Vagina (tissue), 2 donors: Measurements from ENCODE around the gene SLC39A11. TPM values are rescaled to one million over a fixed set of nuclear protein-coding genes. Genes with fewer than 3 reads are reported as not detected.

Source experiments
- DNase-seq, 2 donors: peaks; one replicate each; pipeline ENCODE4 v3.0.0-alpha.2; 2017; ENCODE audit errors: extremely low spot score in 2 of 2
- H3K27ac ChIP-seq: fragments of 200-600 bp; sonication (generic); one replicate; pipeline ENCODE4 v1.5.1; 2019
- H3K27me3 ChIP-seq: fragments of 200-600 bp; sonication (generic); one replicate; pipeline ENCODE4 v1.5.1; 2019
- H3K36me3 ChIP-seq, 2 donors: fragments of 200-600 bp; sonication (generic); one replicate each; pipeline ENCODE4 v1.5.1; 2017 to 2019
- H3K4me1 ChIP-seq: fragments of 200-600 bp; sonication (generic); one replicate; pipeline ENCODE4 v1.5.1; 2019
- H3K4me3 ChIP-seq, 2 donors: fragments of 200-600 bp; sonication (generic); 1 replicate in 1 of 2; 2 replicates in 1 of 2; pipeline ENCODE4 v1.5.1; 2016 to 2019
- H3K9me3 ChIP-seq: fragments of 200-600 bp; sonication (generic); one replicate; pipeline ENCODE4 v1.5.1; 2019
- POLR2A ChIP-seq, 2 donors: fragments of 450-650 bp; IDR thresholded peaks; one replicate each; pipeline ENCODE4 v1.6.1; 2017; ENCODE audit warnings: antibody characterized with exemption in 2 of 2, mild to moderate bottlenecking in 2 of 2, moderate library complexity in 2 of 2
- POLR2AphosphoS5 ChIP-seq, 2 donors: sonication (generic); formaldehyde crosslinking; IDR thresholded peaks; one replicate each; pipeline ENCODE4 v1.9.0; 2017; ENCODE audit warnings: antibody characterized with exemption in 2 of 2, mild to moderate bottlenecking in 2 of 2, low read depth in 1 of 2; ENCODE audit not compliant: insufficient read depth in 1 of 2
- intact Hi-C: fragments of 100-400 bp; cut with DNase I; formaldehyde crosslinking; loops from one replicate; pipeline ENCODE4 v1.15.1; 2023
- total RNA-seq: library from RNA; depleted of rRNA; stranded (reverse); fragments of >200 nt; gene quantifications from one replicate; pipeline ENCODE4 v1.2.3, GENCODE V29; 2016
- TF ChIP-seq, protein P1 (sequence below), 3 experiments: fragments of 450-650 bp in 2 of 3; fragments of 200-600 bp in 1 of 3; sonication (generic) in 1 of 3; IDR thresholded peaks; one replicate each; pipeline ENCODE4 v1.5.1; 2017 to 2019; ENCODE audit warnings: antibody characterized with exemption in 3 of 3, mild to moderate bottlenecking in 2 of 3, moderate library complexity in 2 of 3

SLC39A11 gene
- total RNA-seq, 1 donor from 2014 or later, result 22.6 TPM

- H3K4me1 ChIP-seq, result peaks cover 27% of the 10 kb centered on the region
- no peak for DNase-seq
- H3K4me3 ChIP-seq, result no peak overlapping the region
- TF ChIP-seq, protein P1, sequence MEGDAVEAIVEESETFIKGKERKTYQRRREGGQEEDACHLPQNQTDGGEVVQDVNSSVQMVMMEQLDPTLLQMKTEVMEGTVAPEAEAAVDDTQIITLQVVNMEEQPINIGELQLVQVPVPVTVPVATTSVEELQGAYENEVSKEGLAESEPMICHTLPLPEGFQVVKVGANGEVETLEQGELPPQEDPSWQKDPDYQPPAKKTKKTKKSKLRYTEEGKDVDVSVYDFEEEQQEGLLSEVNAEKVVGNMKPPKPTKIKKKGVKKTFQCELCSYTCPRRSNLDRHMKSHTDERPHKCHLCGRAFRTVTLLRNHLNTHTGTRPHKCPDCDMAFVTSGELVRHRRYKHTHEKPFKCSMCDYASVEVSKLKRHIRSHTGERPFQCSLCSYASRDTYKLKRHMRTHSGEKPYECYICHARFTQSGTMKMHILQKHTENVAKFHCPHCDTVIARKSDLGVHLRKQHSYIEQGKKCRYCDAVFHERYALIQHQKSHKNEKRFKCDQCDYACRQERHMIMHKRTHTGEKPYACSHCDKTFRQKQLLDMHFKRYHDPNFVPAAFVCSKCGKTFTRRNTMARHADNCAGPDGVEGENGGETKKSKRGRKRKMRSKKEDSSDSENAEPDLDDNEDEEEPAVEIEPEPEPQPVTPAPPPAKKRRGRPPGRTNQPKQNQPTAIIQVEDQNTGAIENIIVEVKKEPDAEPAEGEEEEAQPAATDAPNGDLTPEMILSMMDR (IDR thresholded peaks at IDR 0.05), result no peak
- TF ChIP-seq POLR2AphosphoS5 (IDR thresholded peaks at IDR 0.05; ENCODE audit: insufficient read depth in 1 of 2, low read depth in 1 of 2), result no peak
- no peak for TF ChIP-seq POLR2A (IDR thresholded peaks at IDR 0.05)
- no peaks in the 10 kb centered on the region for H3K27me3 ChIP-seq
- H3K27ac ChIP-seq, result no peak overlapping the region
- intact Hi-C loops, result no loop called here
- H3K36me3 ChIP-seq, result peaks cover 0 to 6% of the 10 kb centered on the region in 2 donors
- H3K9me3 ChIP-seq, result no peaks in the 10 kb centered on the region
These were observed 17.9 kb downstream of the SLC39A11 start for GRCh38 chr17:73074566-73074965.

DNA sequence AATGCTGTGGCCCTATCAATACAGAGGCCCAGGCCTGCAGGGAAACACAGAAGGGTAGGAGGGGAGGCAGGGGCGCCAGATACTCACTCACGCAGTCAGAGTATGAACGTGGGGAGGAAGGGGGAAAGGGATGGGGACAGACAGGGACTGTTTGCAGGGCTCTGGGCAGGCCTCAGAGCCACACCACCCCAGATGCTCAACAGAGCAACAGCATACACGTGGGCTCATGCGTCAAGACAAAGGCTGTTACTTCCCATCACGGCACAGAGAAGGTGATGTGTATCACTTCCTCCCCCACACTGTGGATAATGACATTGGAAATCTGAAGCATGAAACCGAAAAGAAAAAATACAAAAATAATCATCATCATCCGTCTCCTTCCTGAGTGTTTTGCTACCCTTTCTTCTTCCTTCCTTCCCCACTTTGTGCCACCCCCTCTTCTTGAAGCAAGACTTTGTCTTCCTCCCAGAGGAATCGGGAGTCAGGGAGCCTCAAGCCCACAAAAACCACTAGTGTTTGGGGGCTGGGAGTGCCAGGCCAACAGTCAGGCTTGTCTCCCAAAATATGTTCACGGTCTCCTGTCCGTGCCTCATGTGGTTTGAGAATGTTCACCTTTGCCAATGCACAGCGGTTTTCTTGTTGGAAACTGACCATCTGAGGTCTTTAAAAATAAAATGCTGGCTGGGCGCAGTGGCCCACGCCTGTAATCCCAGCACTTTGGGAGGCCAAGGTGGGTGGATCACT lies 20.1 kb downstream of the SLC39A11 start:
- DNase-seq, result no peak
- Histone ChIP-seq H3K36me3 (peaks cover 0 to 6% of the 10 kb centered on the region in 2 donors), H3K4me1 (peaks cover 45% of the 10 kb centered on the region), H3K27me3 (no peaks in the 10 kb centered on the region), H3K9me3 (no peaks in the 10 kb centered on the region), H3K27ac (no peak overlapping the region), H3K4me3 (no peak overlapping the region)
- no peak for TF ChIP-seq POLR2AphosphoS5 (IDR thresholded peaks at IDR 0.05; ENCODE audit: insufficient read depth in 1 of 2, low read depth in 1 of 2)
- no peak for TF ChIP-seq POLR2A (IDR thresholded peaks at IDR 0.05)
- TF ChIP-seq, protein P1 (IDR thresholded peaks at IDR 0.05), result no peak
- intact Hi-C loops, result no loop called here

DNA sequence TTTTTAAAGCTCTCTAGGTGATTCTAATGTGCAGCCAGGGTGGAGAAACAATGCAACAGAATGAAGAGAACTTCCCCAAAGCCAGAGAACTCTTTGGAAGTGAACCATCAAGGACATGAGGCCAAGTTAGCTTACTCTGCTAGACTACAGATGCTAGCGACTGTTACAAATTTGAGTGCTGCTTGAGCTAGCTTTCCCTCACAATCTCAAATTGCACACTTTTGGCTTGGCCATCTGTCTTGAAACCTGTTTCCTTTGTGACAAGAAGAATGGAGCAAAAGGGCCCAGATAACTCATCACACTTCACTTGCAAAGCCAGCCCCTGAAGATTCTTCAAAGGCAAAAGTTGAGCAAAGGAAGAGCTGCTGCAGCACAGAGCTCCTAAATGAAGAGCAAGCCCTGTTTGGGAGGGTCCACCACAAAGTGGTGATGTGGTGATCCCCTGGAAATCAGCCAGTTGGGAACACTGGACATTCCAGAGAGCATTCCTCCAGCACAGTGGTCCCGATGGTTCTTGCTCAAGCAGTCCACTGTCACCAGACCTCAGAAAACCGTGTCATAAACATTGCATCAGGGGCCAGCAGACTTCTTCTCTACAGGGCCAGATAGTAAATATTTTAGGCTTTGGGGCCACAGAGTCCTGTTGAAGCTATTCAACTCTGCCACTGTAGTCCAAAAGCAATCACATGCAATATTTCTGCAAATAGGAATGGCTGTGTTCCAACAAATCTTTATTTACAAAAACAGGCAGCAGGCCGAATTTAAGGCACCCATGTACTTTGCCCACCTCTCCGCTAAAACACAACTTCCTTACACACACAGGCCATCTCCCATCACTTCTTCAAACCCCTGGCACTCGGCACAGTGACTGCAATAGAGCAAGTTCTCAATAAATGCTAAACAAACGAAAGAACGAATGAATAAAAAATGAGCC lies 21.2 kb downstream of the SLC39A11 start:
- no peak overlapping the region for H3K4me3 ChIP-seq
- H3K36me3 ChIP-seq, result peaks cover 0 to 6% of the 10 kb centered on the region in 2 donors
- TF ChIP-seq, protein P1 (IDR thresholded peaks at IDR 0.05), result no peak
- TF ChIP-seq POLR2A (IDR thresholded peaks at IDR 0.05) (no peak), POLR2AphosphoS5 (IDR thresholded peaks at IDR 0.05; ENCODE audit: insufficient read depth in 1 of 2, low read depth in 1 of 2) (no peak)
- H3K9me3 ChIP-seq, result no peaks in the 10 kb centered on the region
- no peak for DNase-seq
- no peak overlapping the region for H3K27ac ChIP-seq
- no peaks in the 10 kb centered on the region for H3K27me3 ChIP-seq
- peaks cover 45% of the 10 kb centered on the region for H3K4me1 ChIP-seq
- intact Hi-C loops, result no loop called here

GRCh38 chr17:73069841-73070240 lies 22.6 kb downstream of the SLC39A11 start:
- TF ChIP-seq, protein P1 (IDR thresholded peaks at IDR 0.05), result no peak
- TF ChIP-seq POLR2AphosphoS5 (IDR thresholded peaks at IDR 0.05; ENCODE audit: insufficient read depth in 1 of 2, low read depth in 1 of 2) (no peak), POLR2A (IDR thresholded peaks at IDR 0.05) (no peak)
- H3K27ac ChIP-seq, result no peak overlapping the region
- no peaks in the 10 kb centered on the region for H3K27me3 ChIP-seq
- no peak overlapping the region for H3K4me3 ChIP-seq
- peaks cover 0 to 6% of the 10 kb centered on the region in 2 donors for H3K36me3 ChIP-seq
- DNase-seq, result no peak
- H3K4me1 ChIP-seq, result peaks cover 40% of the 10 kb centered on the region
- intact Hi-C loops, result no loop called here
- no peaks in the 10 kb centered on the region for H3K9me3 ChIP-seq
